ENCODE measurements around the gene FGF23. TPM values are rescaled to one million over a fixed set of nuclear protein-coding genes. Genes with fewer than 3 reads are reported as not detected.

FGF23 gene
- total RNA-seq: not detected
- not detected for polyA plus RNA-seq

DNA sequence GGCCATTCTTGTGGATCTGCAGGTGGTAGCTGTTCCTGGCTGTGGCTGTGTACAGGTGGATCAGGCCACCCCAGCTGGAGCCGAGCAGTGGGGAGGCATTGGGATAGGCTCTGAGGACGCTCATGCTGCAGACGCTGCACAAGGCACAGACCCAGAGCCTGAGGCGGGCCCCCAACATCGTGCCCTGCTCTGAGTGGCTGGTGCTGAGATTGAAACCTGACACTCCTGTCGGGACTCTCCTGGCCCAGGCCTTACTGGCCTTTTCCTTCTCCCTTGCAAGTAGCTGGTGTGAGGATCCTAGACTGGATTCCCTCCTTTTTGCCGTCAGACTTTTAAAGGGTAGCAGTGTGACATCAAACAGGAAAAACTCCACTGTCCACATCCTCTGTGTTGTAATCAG lies at the start of gene FGF23:
FGF23 (minus strand) TSS at position 308 of the 400 bp plus-strand sequence; CDS start at position 178, 130 bp downstream.
- 10 to 12% methylated on average over 7 of the region's 7 CpGs for WGBS, 2 donors
- DNase-seq: no peak

DNA sequence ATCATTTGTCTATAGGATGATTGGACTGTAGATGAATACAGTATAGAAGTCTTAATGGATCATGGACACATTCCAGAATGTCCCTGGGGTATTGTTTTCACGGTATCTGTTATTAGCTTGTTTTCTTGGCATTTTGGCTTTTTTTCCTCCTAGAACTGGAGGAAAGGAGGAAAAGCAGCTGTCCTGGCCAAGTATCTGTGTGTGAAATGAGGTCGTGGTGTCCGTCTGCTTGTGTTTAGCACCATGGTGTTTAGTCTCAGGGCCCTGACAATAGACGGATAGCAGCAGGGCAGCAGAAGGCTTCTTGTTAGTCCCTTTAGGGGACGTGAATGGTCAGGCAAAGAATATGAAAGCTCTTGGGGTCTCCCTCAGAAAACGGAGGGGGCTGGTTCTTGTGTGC lies 44.9 kb upstream of the FGF23 start:
- H3K4me1 ChIP-seq: no peaks in the 10 kb centered on the region
- FAIRE-seq (no peak), DNase-seq (no peak), ATAC-seq (no peak)
- WGBS, 2 donors: 43 to 46% methylated on average over 6 of the region's 6 CpGs
- no peaks in the 10 kb centered on the region for H3K36me3 ChIP-seq
- no peaks in the 10 kb centered on the region for H3K9me3 ChIP-seq
- intact Hi-C loops (cut with DNase I): no loop called here
- TF ChIP-seq, protein P1, sequence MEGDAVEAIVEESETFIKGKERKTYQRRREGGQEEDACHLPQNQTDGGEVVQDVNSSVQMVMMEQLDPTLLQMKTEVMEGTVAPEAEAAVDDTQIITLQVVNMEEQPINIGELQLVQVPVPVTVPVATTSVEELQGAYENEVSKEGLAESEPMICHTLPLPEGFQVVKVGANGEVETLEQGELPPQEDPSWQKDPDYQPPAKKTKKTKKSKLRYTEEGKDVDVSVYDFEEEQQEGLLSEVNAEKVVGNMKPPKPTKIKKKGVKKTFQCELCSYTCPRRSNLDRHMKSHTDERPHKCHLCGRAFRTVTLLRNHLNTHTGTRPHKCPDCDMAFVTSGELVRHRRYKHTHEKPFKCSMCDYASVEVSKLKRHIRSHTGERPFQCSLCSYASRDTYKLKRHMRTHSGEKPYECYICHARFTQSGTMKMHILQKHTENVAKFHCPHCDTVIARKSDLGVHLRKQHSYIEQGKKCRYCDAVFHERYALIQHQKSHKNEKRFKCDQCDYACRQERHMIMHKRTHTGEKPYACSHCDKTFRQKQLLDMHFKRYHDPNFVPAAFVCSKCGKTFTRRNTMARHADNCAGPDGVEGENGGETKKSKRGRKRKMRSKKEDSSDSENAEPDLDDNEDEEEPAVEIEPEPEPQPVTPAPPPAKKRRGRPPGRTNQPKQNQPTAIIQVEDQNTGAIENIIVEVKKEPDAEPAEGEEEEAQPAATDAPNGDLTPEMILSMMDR (IDR thresholded peaks at IDR 0.05): no peak
- H3K27me3 ChIP-seq: no peaks in the 10 kb centered on the region
- H3K4me3 ChIP-seq: no peak overlapping the region
- H3K27ac ChIP-seq: no peak overlapping the region

More for the DNA sequence above, at the start of gene FGF23:
- TF ChIP-seq, protein P1 (IDR thresholded peaks at IDR 0.05): no peak
- intact Hi-C loops (cut with DNase I): no loop called here
- H3K27ac ChIP-seq: no peak within 1 kb of the TSS
- no peaks in the 10 kb centered on the region for H3K4me1 ChIP-seq
- no peaks in the 10 kb centered on the region for H3K36me3 ChIP-seq
- H3K27me3 ChIP-seq: peaks cover 0 to 4% (median 0%) of the 10 kb centered on the region in 4 donors
- no peak within 1 kb of the TSS for H3K4me3 ChIP-seq
- H3K9me3 ChIP-seq: no peaks in the 10 kb centered on the region
- ATAC-seq (peak in 1 of 4 donors; percentile 56), FAIRE-seq (no peak)

DNA sequence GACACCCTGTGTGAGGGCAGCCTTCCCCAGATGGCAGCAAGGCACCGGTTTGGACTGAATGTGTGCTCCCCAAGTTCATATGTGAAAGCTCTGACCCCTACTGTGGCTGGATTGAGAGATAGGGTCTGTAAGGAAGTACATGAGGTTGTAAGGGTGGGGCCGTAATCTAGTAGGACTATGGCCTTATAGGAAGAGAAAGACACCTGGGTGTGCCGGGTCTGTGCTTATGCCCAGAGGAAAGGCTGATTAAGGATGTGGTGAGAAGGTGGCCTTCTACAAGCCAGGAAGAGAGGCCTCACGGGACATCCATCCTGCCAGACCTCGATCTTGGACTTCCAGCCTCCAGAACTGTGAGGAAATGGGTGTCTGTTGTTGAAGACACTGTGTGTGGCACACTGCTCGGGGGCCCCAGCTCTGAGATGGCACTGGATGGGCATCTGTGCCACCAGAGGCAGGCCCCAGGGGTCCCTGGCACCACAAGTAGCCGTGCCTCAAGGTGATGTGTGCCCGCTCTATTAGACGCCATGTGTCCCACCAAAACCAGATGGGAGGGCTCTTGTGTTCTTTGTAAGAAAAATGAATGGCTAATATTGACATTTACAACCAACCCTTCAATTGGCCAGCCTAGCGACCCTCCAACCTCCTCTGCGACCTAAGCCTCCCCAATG lies 44.1 kb upstream of the FGF23 start:
- ATAC-seq: no peak
- FAIRE-seq: no peak
- no peak overlapping the region for H3K4me3 ChIP-seq
- no peaks in the 10 kb centered on the region for H3K27me3 ChIP-seq
- H3K27ac ChIP-seq: no peak overlapping the region
- DNase-seq: no peak
- no peaks in the 10 kb centered on the region for H3K4me1 ChIP-seq
- TF ChIP-seq, protein P1 (IDR thresholded peaks at IDR 0.05): no peak
- intact Hi-C loops (cut with DNase I): no loop called here
- WGBS, 2 donors: 66 to 81% methylated on average over 11 of the region's 11 CpGs
- no peaks in the 10 kb centered on the region for H3K36me3 ChIP-seq
- no peaks in the 10 kb centered on the region for H3K9me3 ChIP-seq

DNA sequence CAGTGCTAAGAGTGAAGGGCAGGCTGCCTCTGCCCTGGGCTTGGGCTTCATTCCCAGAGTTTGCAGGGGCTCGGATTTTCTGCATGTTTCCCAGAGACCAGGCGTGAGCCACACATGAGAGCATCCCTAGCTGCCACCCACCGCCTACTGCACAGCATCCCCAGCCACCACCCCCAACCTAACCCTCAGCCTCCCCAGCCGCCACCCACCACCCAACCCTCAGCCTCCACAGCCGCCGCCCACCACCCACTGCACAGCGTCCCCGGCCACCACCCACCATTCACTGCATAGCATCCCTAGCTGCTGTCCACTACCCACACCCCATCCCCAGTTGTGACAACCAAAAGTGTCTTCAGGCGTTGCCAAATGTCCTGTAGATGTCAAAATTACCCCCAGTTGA lies 43.5 kb upstream of the FGF23 start:
- WGBS, 2 donors: 78 to 88% methylated on average over 9 of the region's 9 CpGs
- Histone ChIP-seq H3K4me1 (no peaks in the 10 kb centered on the region), H3K36me3 (no peaks in the 10 kb centered on the region), H3K9me3 (no peaks in the 10 kb centered on the region), H3K4me3 (no peak overlapping the region), H3K27ac (no peak overlapping the region), H3K27me3 (no peaks in the 10 kb centered on the region)
- no peak for FAIRE-seq
- intact Hi-C loops (cut with DNase I): no loop called here
- no peak for ATAC-seq
- TF ChIP-seq, protein P1 (IDR thresholded peaks at IDR 0.05): no peak
- no peak for DNase-seq

DNA sequence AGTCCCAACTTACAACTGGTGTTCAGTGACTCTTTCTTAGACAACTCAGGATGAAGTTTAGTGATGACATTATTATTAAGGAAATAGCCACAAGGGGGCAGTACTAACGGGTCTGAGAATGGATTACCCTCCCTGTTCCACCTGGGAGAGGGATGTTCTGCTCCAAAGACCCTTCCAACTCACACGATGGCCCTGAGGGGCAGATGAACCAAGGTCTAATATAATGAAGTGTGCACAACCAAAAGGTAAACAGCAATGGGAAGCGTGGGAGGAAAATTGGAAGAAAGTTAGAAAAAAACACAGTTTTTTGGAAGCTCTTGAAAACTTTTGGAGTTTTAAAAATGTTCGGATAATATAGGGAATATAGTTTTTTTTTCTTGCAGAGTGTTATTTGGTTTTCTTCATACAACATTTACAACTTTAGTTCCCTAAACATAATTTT lies 42.1 kb upstream of the FGF23 start:
- no peaks in the 10 kb centered on the region for H3K4me1 ChIP-seq
- no peak overlapping the region for H3K27ac ChIP-seq
- no peaks in the 10 kb centered on the region for H3K27me3 ChIP-seq
- FAIRE-seq (peak; percentile 32), DNase-seq (no peak), ATAC-seq (peak in 3 of 4 donors; percentile 49 to 71 (median 58))
- H3K36me3 ChIP-seq: no peaks in the 10 kb centered on the region
- no peak overlapping the region for H3K4me3 ChIP-seq
- no peaks in the 10 kb centered on the region for H3K9me3 ChIP-seq
- TF ChIP-seq, protein P1 (IDR thresholded peaks at IDR 0.05): peak; percentile 40 to 56 (median 52)
- WGBS, 2 donors: 28 to 29% methylated on average over 4 of the region's 4 CpGs
- intact Hi-C loops (cut with DNase I): no loop called here
